SK-N-SH (cell line): Measurements from ENCODE around the gene SIRT2.

Experiments
- EZH2phosphoT487 ChIP-seq: fragments of 200-600 bp; sonication (generic); IDR thresholded peaks from 2 replicates; pipeline ENCODE4 v1.6.1; 2017; ENCODE audit warnings: low read depth, mixed run types, mild to moderate bottlenecking, antibody characterized with exemption, moderate library complexity, borderline replicate concordance
- FOXM1 ChIP-seq: IDR thresholded peaks from 2 replicates; pipeline ENCODE4 v1.4.0; 2012; ENCODE audit warnings: low read depth, mild to moderate bottlenecking
- GABPA ChIP-seq: IDR thresholded peaks from 2 replicates; pipeline ENCODE4 v1.4.0; 2012; ENCODE audit warnings: low read depth, mild to moderate bottlenecking
- NRF1 ChIP-seq: IDR thresholded peaks from 2 replicates; pipeline ENCODE4 v1.6.1; 2012; ENCODE audit warnings: low read depth, mild to moderate bottlenecking, low read length
- POLR2AphosphoS5 ChIP-seq: IDR thresholded peaks from 2 replicates; pipeline ENCODE4 v1.6.1; 2012; ENCODE audit warnings: low read depth, low read length
- RCOR1 ChIP-seq: fragments of 150-350 bp; IDR thresholded peaks from 2 replicates; pipeline ENCODE4 v1.6.1; 2017; ENCODE audit warnings: antibody characterized with exemption, low read length
- TCF12 ChIP-seq: IDR thresholded peaks from 2 replicates; pipeline ENCODE4 v1.4.0; 2012
- YY1 ChIP-seq: IDR thresholded peaks from 2 replicates; pipeline ENCODE4 v1.4.0; 2012; ENCODE audit warnings: low read depth, mild to moderate bottlenecking
- TF ChIP-seq, protein P1 (sequence below): IDR thresholded peaks from 2 replicates; pipeline ENCODE4 v1.6.1; 2012; ENCODE audit warnings: mild to moderate bottlenecking, low read depth, low read length, moderate library complexity
- TF ChIP-seq, protein P2 (sequence below): fragments of 200-600 bp; sonication (generic); IDR thresholded peaks from 2 replicates; pipeline ENCODE4 v1.6.1; 2017; ENCODE audit warnings: antibody characterized with exemption, mild to moderate bottlenecking, moderate library complexity

DNA sequence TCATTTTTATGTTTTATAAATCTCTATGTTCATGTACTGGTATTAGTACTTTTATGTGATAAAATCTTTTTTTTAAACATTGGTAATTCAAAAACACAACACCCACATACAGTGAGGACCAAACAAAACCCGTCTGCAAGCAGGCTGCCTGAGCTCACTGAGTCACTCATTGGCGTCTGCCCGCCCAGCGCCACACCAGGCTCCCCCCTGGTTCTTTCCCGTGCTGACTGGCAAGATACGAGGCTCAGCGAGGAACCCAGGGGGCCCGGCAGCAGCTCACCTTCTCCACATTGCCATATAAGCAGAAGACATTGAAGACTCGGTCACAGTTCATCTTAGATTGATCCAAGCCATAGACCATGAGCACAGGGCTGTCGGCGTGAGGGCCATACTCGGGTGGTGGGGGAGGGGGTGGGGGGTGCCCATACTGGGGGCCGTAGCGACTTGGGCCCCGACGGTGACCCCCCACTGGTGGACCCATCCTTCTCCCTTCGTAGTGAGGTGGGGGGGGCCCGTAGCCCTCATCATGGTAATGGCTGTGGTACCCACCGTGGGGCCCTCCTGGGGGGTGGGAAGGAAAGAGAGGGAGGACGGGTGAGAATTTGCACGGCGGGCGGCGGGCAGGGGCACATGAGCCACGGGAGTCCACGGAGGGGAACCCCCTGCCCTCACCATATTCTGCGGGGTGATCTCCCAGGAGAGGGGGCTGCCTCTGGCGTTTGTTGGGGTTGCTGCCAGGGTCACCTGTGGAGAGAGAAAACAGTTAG is 59.4 kb downstream of the SIRT2 start:
- TF ChIP-seq GABPA: no peak
- TF ChIP-seq, protein P1, sequence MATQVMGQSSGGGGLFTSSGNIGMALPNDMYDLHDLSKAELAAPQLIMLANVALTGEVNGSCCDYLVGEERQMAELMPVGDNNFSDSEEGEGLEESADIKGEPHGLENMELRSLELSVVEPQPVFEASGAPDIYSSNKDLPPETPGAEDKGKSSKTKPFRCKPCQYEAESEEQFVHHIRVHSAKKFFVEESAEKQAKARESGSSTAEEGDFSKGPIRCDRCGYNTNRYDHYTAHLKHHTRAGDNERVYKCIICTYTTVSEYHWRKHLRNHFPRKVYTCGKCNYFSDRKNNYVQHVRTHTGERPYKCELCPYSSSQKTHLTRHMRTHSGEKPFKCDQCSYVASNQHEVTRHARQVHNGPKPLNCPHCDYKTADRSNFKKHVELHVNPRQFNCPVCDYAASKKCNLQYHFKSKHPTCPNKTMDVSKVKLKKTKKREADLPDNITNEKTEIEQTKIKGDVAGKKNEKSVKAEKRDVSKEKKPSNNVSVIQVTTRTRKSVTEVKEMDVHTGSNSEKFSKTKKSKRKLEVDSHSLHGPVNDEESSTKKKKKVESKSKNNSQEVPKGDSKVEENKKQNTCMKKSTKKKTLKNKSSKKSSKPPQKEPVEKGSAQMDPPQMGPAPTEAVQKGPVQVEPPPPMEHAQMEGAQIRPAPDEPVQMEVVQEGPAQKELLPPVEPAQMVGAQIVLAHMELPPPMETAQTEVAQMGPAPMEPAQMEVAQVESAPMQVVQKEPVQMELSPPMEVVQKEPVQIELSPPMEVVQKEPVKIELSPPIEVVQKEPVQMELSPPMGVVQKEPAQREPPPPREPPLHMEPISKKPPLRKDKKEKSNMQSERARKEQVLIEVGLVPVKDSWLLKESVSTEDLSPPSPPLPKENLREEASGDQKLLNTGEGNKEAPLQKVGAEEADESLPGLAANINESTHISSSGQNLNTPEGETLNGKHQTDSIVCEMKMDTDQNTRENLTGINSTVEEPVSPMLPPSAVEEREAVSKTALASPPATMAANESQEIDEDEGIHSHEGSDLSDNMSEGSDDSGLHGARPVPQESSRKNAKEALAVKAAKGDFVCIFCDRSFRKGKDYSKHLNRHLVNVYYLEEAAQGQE: no peak
- no peak for TF ChIP-seq EZH2phosphoT487
- TF ChIP-seq RCOR1: no peak
- TF ChIP-seq, protein P2, sequence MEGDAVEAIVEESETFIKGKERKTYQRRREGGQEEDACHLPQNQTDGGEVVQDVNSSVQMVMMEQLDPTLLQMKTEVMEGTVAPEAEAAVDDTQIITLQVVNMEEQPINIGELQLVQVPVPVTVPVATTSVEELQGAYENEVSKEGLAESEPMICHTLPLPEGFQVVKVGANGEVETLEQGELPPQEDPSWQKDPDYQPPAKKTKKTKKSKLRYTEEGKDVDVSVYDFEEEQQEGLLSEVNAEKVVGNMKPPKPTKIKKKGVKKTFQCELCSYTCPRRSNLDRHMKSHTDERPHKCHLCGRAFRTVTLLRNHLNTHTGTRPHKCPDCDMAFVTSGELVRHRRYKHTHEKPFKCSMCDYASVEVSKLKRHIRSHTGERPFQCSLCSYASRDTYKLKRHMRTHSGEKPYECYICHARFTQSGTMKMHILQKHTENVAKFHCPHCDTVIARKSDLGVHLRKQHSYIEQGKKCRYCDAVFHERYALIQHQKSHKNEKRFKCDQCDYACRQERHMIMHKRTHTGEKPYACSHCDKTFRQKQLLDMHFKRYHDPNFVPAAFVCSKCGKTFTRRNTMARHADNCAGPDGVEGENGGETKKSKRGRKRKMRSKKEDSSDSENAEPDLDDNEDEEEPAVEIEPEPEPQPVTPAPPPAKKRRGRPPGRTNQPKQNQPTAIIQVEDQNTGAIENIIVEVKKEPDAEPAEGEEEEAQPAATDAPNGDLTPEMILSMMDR: no peak
- TF ChIP-seq POLR2AphosphoS5: no peak
- no peak for TF ChIP-seq NRF1
- TF ChIP-seq TCF12: no peak
- no peak for TF ChIP-seq FOXM1
- no peak for TF ChIP-seq YY1
